K562 (cell line): ENCODE measurements around the gene ZRANB1.

Experiments
- CLOCK ChIP-seq: fragments of 250-450 bp; sonication (Bioruptor Pico); IDR thresholded peaks from 2 replicates; pipeline ENCODE4 v1.4.0; 2020; ENCODE audit warnings: mild to moderate bottlenecking, moderate library complexity, borderline replicate concordance
- ELF4 ChIP-seq: fragments of 450-650 bp; formaldehyde crosslinking; IDR thresholded peaks from 2 replicates; pipeline ENCODE4 v1.4.0; 2022; ENCODE audit warnings: missing genetic modification characterization
- GABPA ChIP-seq: fragments of 200-800 bp; sonication (Bioruptor generic); conservative IDR thresholded peaks from 2 replicates; pipeline ENCODE4 v1.6.1; 2016; ENCODE audit warnings: low read depth, missing genetic modification characterization, missing compliant biosample characterization
- HMGXB4 ChIP-seq: sonication (generic); formaldehyde crosslinking; IDR thresholded peaks from 2 replicates; pipeline ENCODE4 v1.8.1; 2023; ENCODE audit warnings: mild to moderate bottlenecking, missing genetic modification reagents
- NCOR1 ChIP-seq: fragments of 450-650 bp; IDR thresholded peaks from 2 replicates; pipeline ENCODE4 v1.6.1; 2016; ENCODE audit warnings: mild to moderate bottlenecking, moderate library complexity
- POLR2A ChIP-seq: fragments of 450-650 bp; conservative IDR thresholded peaks from 2 replicates; pipeline ENCODE4 v1.6.1; 2016
- RAD21 ChIP-seq, 2 experiments: fragments of 250-450 bp in 1 of 2; fragments of 450-650 bp in 1 of 2; sonication (Bioruptor Pico) in 1 of 2; formaldehyde crosslinking in 1 of 2; IDR thresholded peaks in 1 of 2; conservative IDR thresholded peaks in 1 of 2; 2 replicates each; pipeline versions ENCODE4 v1.4.0 to v1.8.0; 2020 to 2022; ENCODE audit warnings: mild to moderate bottlenecking in 2 of 2, moderate library complexity in 1 of 2
- RBM14 ChIP-seq: fragments of 200-400 bp; formaldehyde crosslinking; IDR thresholded peaks from 2 replicates; pipeline ENCODE4 v1.6.1; 2018; ENCODE audit warnings: low read depth, mild to moderate bottlenecking, low read length, moderate library complexity, borderline replicate concordance; ENCODE audit not compliant: insufficient read depth
- TEAD1 ChIP-seq, 2 experiments: fragments of 450-650 bp in 1 of 2; sonication (generic) in 1 of 2; formaldehyde crosslinking; IDR thresholded peaks; 2 replicates each; pipeline versions ENCODE4 v1.4.0 to v1.8.0; 2020 to 2022; ENCODE audit warnings: mild to moderate bottlenecking in 2 of 2, missing genetic modification reagents in 1 of 2
- USF2 ChIP-seq: sonication (generic); formaldehyde crosslinking; IDR thresholded peaks from 2 replicates; pipeline ENCODE4 v1.5.0; 2020; ENCODE audit warnings: missing genetic modification reagents
- ZBTB26 ChIP-seq: fragments of 450-650 bp; formaldehyde crosslinking; IDR thresholded peaks from 2 replicates; pipeline ENCODE4 v1.4.0; 2022; ENCODE audit warnings: missing genetic modification characterization
- ZNF165 ChIP-seq: fragments of 250-450 bp; sonication (Bioruptor Pico); IDR thresholded peaks from 2 replicates; pipeline ENCODE4 v1.4.0; 2020; ENCODE audit warnings: borderline replicate concordance

GRCh38 chr10:124972637-124973036 is 30.7 kb downstream of the ZRANB1 start:
- TF ChIP-seq HMGXB4 (CRISPR knock-in tag) (no peak), ZNF165 (no peak), USF2 (CRISPR knock-in tag) (no peak), RBM14 (no peak), NCOR1 (no peak), TEAD1 (CRISPR knock-in tag; IDR thresholded peaks at IDR 0.05) (no peak), ZBTB26 (no peak), GABPA (tag) (no peak), ELF4 (CRISPR knock-in tag) (no peak), CLOCK (no peak), POLR2A (no peak), RAD21 (CRISPR knock-in tag; conservative IDR thresholded peaks at IDR 0.05 in 1 of 2, IDR thresholded peaks at IDR 0.05 in 1 of 2) (no peak)
